ENCODE measurements around the gene BPGM.

GRCh38 chr7:134727711-134728110 lies 81.1 kb downstream of the BPGM start:
- TF ChIP-seq CTCF (IDR thresholded peaks at IDR 0.05; ENCODE audit: low read length): no peak
- TF ChIP-seq EZH2 (IDR thresholded peaks at IDR 0.05; ENCODE audit: borderline replicate concordance, low read length): no peak
